GM12878 (cell line): ENCODE results near the gene MATN4. TPM values are rescaled to one million over a fixed set of nuclear protein-coding genes. Genes with fewer than 3 reads are reported as not detected.

ENCODE experiments used
- ATAC-seq: fragments of 200-7000 bp; cut with Tn5 transposase; 3 replicates; pipeline ENCODE4 v1.9.1; 2020; ENCODE audit warnings: mild to moderate bottlenecking, moderate library complexity
- BruUV-seq: library from RNA; stranded (reverse); fragments of 400-500 nt; replicated peaks from 2 replicates; lab custom pipeline; 2021; lab: Mats Ljungman, UMichigan
- CTCF ChIA-PET: fragments of 300-600 bp; sonication (Branson Sonifier 250); formaldehyde crosslinking; extraction: SDS; loops from one replicate; lab custom pipeline; 2021; ENCODE audit warnings: inconsistent platforms; lab: Yijun Ruan, JAX
- POLR2A ChIA-PET: fragments of 350-600 bp; formaldehyde crosslinking; extraction: SDS; loops from one replicate; lab custom pipeline; 2021; ENCODE audit warnings: inconsistent platforms; lab: Charles Lee
- RAD21 ChIA-PET: fragments of 300-600 bp; sonication (Branson Sonifier 250); formaldehyde crosslinking; loops from one replicate; lab custom pipeline; 2023; ENCODE audit warnings: antibody characterized with exemption; ENCODE audit not compliant: unreplicated experiment; lab: Charles Lee
- SMC1A ChIA-PET: fragments of 300-600 bp; sonication (Branson Sonifier 250); formaldehyde crosslinking; loops from one replicate; lab custom pipeline; 2023; ENCODE audit not compliant: unreplicated experiment, uncharacterized antibody; lab: Charles Lee
- DNase-seq: peaks from one replicate; pipeline ENCODE4 v3.0.0-alpha.2; 2011; ENCODE audit warnings: low read depth, low spot score
- FAIRE-seq: peaks from 3 replicates; lab custom pipeline; 2011; peaks lifted over from hg19 to GRCh38; lab: Jason Lieb, UNC
- H2AFZ ChIP-seq: 2 replicates; pipeline ENCODE4 v1.6.0; 2011; ENCODE audit warnings: low read depth, low read length, control low read depth; ENCODE audit not compliant: control insufficient read depth
- H3K27ac ChIP-seq: 2 replicates; pipeline ENCODE4 v1.5.1; 2011; ENCODE audit warnings: control low read depth; ENCODE audit not compliant: control insufficient read depth, insufficient read depth
- H3K27me3 ChIP-seq, 2 experiments: replicated peaks in 1 of 2; 2 replicates each; pipeline versions ENCODE4 v1.6.0 to v1.6.1; 2011; ENCODE audit warnings: low read length in 1 of 2; ENCODE audit not compliant: control insufficient read depth in 2 of 2, insufficient read depth in 2 of 2
- H3K36me3 ChIP-seq, 2 experiments: 2 replicates each; pipeline ENCODE4 v1.5.1; 2011; ENCODE audit warnings: low read length in 1 of 2; ENCODE audit not compliant: control insufficient read depth in 2 of 2, insufficient read depth in 2 of 2
- H3K4me1 ChIP-seq: 2 replicates; pipeline ENCODE4 v1.6.1; 2011; ENCODE audit warnings: mild to moderate bottlenecking, low read length, moderate library complexity, mixed read lengths; ENCODE audit not compliant: control insufficient read depth, insufficient read depth
- H3K4me2 ChIP-seq: 2 replicates; pipeline ENCODE4 v1.6.0; 2011; ENCODE audit warnings: control low read depth; ENCODE audit not compliant: control insufficient read depth, insufficient read depth
- H3K4me3 ChIP-seq: fragments of 200-600 bp; sonication (generic); 2 replicates; pipeline ENCODE4 v1.5.1; 2016
- H3K79me2 ChIP-seq: 2 replicates; pipeline ENCODE4 v1.6.0; 2011; ENCODE audit warnings: low read length; ENCODE audit not compliant: control insufficient read depth, insufficient read depth
- H3K9ac ChIP-seq: 2 replicates; pipeline ENCODE4 v1.8.0; 2011; ENCODE audit warnings: low read length, control low read depth, mixed read lengths; ENCODE audit not compliant: control insufficient read depth, insufficient read depth
- H3K9me3 ChIP-seq: replicated peaks from 3 replicates; pipeline ENCODE4 v1.5.1; 2011; ENCODE audit warnings: mild to moderate bottlenecking, low read length; ENCODE audit not compliant: control insufficient read depth, insufficient read depth
- H4K20me1 ChIP-seq: 2 replicates; pipeline ENCODE4 v1.6.0; 2011; ENCODE audit not compliant: control insufficient read depth, insufficient read depth
- BCL11A ChIP-seq: IDR thresholded peaks from 2 replicates; pipeline ENCODE4 v1.6.1; 2011; ENCODE audit warnings: low read depth, low read length
- CBX5 ChIP-seq: sonication (generic); IDR thresholded peaks from 2 replicates; pipeline ENCODE4 v1.6.1; 2016; ENCODE audit warnings: low read depth, moderate library complexity, mild to moderate bottlenecking, inconsistent platforms
- IKZF1 ChIP-seq: fragments of 450-650 bp; conservative IDR thresholded peaks from 2 replicates; pipeline ENCODE4 v1.6.1; 2017; ENCODE audit warnings: antibody characterized with exemption, mild to moderate bottlenecking
- JUNB ChIP-seq: IDR thresholded peaks from 2 replicates; pipeline ENCODE4 v1.6.1; 2016; ENCODE audit warnings: antibody characterized with exemption, mild to moderate bottlenecking
- KLF5 ChIP-seq: fragments of 450-650 bp; IDR thresholded peaks from 2 replicates; pipeline ENCODE4 v1.6.1; 2014; ENCODE audit warnings: mild to moderate bottlenecking; ENCODE audit not compliant: partially characterized antibody
- MYC ChIP-seq: IDR thresholded peaks from 2 replicates; pipeline ENCODE4 v1.6.1; 2011; ENCODE audit warnings: mild to moderate bottlenecking, low read length, moderate library complexity, inconsistent platforms; ENCODE audit not compliant: insufficient read depth, insufficient replicate concordance, insufficient read length, severe bottlenecking
- NR2F1 ChIP-seq: fragments of 450-650 bp; conservative IDR thresholded peaks from 2 replicates; pipeline ENCODE4 v1.6.1; 2017; ENCODE audit warnings: mild to moderate bottlenecking
- RAD21 ChIP-seq: IDR thresholded peaks from 2 replicates; pipeline ENCODE4 v1.6.1; 2011; ENCODE audit warnings: mild to moderate bottlenecking, low read depth, low read length, moderate library complexity; ENCODE audit not compliant: insufficient read depth
- ZZZ3 ChIP-seq: IDR thresholded peaks from 2 replicates; pipeline ENCODE4 v1.6.1; 2011; ENCODE audit warnings: low read depth; ENCODE audit not compliant: control insufficient read depth, insufficient read length
- WGBS: methylation state at CpG from one replicate; pipeline ENCODE4 v1.1.6; 2016; ENCODE audit warnings: low lambda C conversion rate; ENCODE audit not compliant: insufficient replicate concordance, insufficient coverage; ENCODE audit errors: missing lambda C conversion rate; 5-methylcytosine and 5-hydroxymethylcytosine counted together
- in situ Hi-C: fragments of 300-500 bp; cut with MboI; formaldehyde crosslinking; loops from 9 replicates; pipeline ENCODE4 v1.14.3; 2018; ENCODE audit warnings: mixed read lengths
- intact Hi-C: fragments of 100-400 bp; cut with micrococcal nuclease; formaldehyde crosslinking; loops from one replicate; pipeline ENCODE4 v1.14.2; 2022; ENCODE audit not compliant: unreplicated experiment
- polyA plus RNA-seq, 11 experiments: library from polyadenylated mRNA; depleted of rRNA in 4 of 11; unstranded in 6 of 11; stranded (reverse) in 5 of 11; fragments of >200 nt; fragmentation: Nextera tagmentation in 4 of 11; fragmentation: Illumina TruSeq in 1 of 11; extraction: Ambion mirVana in 4 of 11; extraction: Trizol in 1 of 11; gene quantifications; 1 replicate in 1 of 11; 2 replicates in 10 of 11; pipeline versions ENCODE4 v1.2.1 to v1.2.3, GENCODE V29; 2011 to 2016; ENCODE audit warnings: inconsistent platforms in 2 of 11, missing spikeins in 2 of 11, low read depth in 1 of 11
- total RNA-seq, 4 experiments: library from RNA; depleted of rRNA in 3 of 4; stranded (reverse); fragments of >200 nt in 3 of 4; fragmentation: Illumina TruSeq in 1 of 4; extraction: Trizol in 1 of 4; gene quantifications; 2 replicates each; pipeline versions ENCODE4 v1.2.1 to v1.2.3, GENCODE V29; 2013 to 2021
- TF ChIP-seq, protein P1 (sequence below): fragments of 450-650 bp; IDR thresholded peaks from 2 replicates; pipeline ENCODE4 v1.6.1; 2017; ENCODE audit warnings: antibody characterized with exemption, mild to moderate bottlenecking, moderate library complexity
- TF ChIP-seq, protein P2 (sequence below): fragments of 450-650 bp; formaldehyde crosslinking; IDR thresholded peaks from 2 replicates; pipeline ENCODE4 v1.4.0; 2020; ENCODE audit warnings: mild to moderate bottlenecking, moderate library complexity
- TF ChIP-seq, protein P3 (sequence below): IDR thresholded peaks from 2 replicates; pipeline ENCODE4 v1.6.1; 2011; ENCODE audit warnings: low read depth, low read length, improper control_type of control experiment, borderline replicate concordance

MATN4 gene
- total and polyA plus RNA-seq, 10 of the 15 experiments (the other 5 are each of a cell fraction or from before 2014, with no cell fraction given), result 0.10 to 0.15 TPM; not detected in 8

DNA sequence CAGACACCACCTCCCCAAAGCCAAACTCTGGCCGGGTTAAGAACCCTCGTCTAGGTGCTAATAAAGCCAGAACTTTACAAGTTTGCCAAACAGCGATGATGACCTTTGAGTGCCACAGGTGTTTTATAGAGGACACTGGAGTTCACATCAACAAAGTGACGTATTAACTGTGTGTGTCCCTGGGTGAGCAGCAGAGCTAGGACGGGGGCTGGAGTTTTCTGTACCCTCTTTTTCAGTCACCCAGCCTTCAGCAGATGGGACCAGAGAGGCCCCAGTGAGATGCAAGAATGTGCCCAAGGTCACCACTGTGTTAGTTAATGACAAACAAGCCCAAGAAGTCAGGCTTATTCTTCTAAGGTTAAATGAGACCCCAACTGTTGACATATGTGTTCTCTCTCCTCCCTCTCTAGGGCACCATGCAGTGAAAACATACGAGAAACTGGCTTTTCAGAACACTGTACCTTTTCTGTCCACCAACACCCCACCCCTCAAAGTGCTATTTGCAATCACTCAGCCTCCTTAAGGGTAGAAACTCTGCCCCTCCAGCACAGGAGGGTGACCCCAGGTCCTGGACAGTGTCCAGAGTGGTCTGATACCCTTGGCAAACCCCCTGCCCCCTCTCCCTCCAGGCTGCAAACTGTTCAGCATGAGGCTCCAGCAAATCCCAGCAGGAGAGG is 34.9 kb upstream of the MATN4 start (continued):
- no peak for TF ChIP-seq RAD21
- TF ChIP-seq ZZZ3, result no peak
- TF ChIP-seq, all 136 proteins: peak for 0

DNA sequence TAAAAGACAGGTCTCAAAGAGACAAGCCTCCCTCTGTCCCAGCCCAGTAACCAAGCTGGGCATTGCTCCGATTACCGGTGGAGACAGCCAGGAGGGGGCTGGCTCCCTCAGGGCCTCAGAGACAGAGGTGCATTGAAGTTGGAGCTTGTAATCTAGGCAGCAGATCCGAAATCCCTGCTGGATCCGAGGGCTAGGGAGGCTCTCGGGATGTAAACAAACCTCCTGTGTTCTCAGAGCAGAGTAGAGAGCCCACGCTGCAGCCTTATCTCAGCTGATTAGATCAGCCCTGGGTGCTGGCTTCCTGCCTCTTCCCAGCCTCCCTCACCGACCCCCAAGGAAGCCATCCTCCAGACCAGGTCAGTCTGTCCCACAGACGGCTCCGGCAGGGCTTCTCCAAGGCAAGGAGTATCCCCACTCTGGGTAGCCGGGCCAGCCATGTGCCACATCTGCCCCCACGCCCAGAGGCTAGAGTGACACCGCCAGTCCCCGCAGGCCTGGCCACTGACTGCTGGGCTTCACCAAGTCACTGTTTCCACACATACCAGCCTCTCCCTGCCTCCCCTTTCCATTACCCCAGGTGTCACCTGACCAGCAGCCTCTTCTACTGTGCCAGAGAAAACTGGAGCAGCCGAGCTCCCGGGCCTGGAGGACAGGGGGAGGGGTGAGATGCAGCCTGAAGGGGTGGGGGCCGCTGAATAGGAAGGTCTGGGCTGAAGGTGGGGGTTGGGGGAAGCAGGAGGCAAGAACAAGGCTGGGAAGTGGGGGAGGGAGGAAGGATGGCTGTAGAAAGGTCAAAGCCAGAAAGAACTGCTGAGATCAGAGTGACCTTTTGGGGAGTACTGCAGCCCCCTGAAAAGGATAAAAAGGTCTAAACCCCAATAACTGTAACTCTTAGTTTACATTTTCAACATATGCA is 34.1 kb upstream of the MATN4 start:
- RAD21 ChIA-PET, result no interaction called here
- POLR2A ChIA-PET, result no interaction called here
- Histone ChIP-seq H4K20me1 (peaks cover 2% of the 10 kb centered on the region; the same call in 1 of the 2 replicates), H3K4me3 (no peak overlapping the region), H2AFZ (no peak overlapping the region), H3K9ac (no peak overlapping the region), H3K27ac (no peak overlapping the region), H3K9me3 (no peaks in the 10 kb centered on the region), H3K4me2 (no peak overlapping the region), H3K27me3 (0 out of 4 replicates have a peak, but pooled peaks cover 0 to 3% of the 10 kb centered on the region in 2 experiments), H3K79me2 (no peaks in the 10 kb centered on the region), H3K36me3 (no peaks in the 10 kb centered on the region), H3K4me1 (peaks cover 6% of the 10 kb centered on the region)
- DNase-seq (no peak), FAIRE-seq (no peak), ATAC-seq (no peak)
- CTCF ChIA-PET, result interaction anchor here (0.9 kb wide), 1 partner anchor 96 kb away, joined by 4 read pairs; no protein-coding TSS in a partner anchor
- WGBS, result 41% methylated on average over 16 of the region's 16 CpGs
- BruUV-seq, result no TSS peak
- intact Hi-C loops, result no loop called here
- SMC1A ChIA-PET, result interaction anchor here (0.6 kb wide), 1 partner anchor 94 kb away, joined by 3 read pairs; no protein-coding TSS in a partner anchor
- in situ Hi-C loops, result no loop called here
- TF ChIP-seq BCL11A, result no peak
- TF ChIP-seq, protein P1, sequence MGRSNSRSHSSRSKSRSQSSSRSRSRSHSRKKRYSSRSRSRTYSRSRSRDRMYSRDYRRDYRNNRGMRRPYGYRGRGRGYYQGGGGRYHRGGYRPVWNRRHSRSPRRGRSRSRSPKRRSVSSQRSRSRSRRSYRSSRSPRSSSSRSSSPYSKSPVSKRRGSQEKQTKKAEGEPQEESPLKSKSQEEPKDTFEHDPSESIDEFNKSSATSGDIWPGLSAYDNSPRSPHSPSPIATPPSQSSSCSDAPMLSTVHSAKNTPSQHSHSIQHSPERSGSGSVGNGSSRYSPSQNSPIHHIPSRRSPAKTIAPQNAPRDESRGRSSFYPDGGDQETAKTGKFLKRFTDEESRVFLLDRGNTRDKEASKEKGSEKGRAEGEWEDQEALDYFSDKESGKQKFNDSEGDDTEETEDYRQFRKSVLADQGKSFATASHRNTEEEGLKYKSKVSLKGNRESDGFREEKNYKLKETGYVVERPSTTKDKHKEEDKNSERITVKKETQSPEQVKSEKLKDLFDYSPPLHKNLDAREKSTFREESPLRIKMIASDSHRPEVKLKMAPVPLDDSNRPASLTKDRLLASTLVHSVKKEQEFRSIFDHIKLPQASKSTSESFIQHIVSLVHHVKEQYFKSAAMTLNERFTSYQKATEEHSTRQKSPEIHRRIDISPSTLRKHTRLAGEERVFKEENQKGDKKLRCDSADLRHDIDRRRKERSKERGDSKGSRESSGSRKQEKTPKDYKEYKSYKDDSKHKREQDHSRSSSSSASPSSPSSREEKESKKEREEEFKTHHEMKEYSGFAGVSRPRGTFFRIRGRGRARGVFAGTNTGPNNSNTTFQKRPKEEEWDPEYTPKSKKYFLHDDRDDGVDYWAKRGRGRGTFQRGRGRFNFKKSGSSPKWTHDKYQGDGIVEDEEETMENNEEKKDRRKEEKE, result no peak
- no peak for TF ChIP-seq KLF5
- TF ChIP-seq JUNB, result no peak
- no peak for TF ChIP-seq CBX5
- TF ChIP-seq MYC, result no peak
- TF ChIP-seq, protein P2, sequence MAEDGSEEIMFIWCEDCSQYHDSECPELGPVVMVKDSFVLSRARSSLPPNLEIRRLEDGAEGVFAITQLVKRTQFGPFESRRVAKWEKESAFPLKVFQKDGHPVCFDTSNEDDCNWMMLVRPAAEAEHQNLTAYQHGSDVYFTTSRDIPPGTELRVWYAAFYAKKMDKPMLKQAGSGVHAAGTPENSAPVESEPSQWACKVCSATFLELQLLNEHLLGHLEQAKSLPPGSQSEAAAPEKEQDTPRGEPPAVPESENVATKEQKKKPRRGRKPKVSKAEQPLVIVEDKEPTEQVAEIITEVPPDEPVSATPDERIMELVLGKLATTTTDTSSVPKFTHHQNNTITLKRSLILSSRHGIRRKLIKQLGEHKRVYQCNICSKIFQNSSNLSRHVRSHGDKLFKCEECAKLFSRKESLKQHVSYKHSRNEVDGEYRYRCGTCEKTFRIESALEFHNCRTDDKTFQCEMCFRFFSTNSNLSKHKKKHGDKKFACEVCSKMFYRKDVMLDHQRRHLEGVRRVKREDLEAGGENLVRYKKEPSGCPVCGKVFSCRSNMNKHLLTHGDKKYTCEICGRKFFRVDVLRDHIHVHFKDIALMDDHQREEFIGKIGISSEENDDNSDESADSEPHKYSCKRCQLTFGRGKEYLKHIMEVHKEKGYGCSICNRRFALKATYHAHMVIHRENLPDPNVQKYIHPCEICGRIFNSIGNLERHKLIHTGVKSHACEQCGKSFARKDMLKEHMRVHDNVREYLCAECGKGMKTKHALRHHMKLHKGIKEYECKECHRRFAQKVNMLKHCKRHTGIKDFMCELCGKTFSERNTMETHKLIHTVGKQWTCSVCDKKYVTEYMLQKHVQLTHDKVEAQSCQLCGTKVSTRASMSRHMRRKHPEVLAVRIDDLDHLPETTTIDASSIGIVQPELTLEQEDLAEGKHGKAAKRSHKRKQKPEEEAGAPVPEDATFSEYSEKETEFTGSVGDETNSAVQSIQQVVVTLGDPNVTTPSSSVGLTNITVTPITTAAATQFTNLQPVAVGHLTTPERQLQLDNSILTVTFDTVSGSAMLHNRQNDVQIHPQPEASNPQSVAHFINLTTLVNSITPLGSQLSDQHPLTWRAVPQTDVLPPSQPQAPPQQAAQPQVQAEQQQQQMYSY (CRISPR knock-in tag), result no peak
- no peak for TF ChIP-seq IKZF1
- TF ChIP-seq, protein P3, sequence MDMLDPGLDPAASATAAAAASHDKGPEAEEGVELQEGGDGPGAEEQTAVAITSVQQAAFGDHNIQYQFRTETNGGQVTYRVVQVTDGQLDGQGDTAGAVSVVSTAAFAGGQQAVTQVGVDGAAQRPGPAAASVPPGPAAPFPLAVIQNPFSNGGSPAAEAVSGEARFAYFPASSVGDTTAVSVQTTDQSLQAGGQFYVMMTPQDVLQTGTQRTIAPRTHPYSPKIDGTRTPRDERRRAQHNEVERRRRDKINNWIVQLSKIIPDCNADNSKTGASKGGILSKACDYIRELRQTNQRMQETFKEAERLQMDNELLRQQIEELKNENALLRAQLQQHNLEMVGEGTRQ, result no peak
- no peak for TF ChIP-seq NR2F1
